SK-N-MC (cell line): Measurements from ENCODE around the gene DAZAP1.

Source experiments
- EZH2 ChIP-seq: fragments of 200-600 bp; sonication (generic); IDR thresholded peaks from one replicate; pipeline ENCODE4 v1.6.1; 2017; ENCODE audit warnings: antibody characterized with exemption
- POLR2AphosphoS5 ChIP-seq: IDR thresholded peaks from 2 replicates; pipeline ENCODE4 v1.6.1; 2012; ENCODE audit warnings: mild to moderate bottlenecking, low read depth, low read length, borderline replicate concordance

- TF ChIP-seq POLR2AphosphoS5 (no peak), EZH2 (no peak)
Observed at GRCh38 chr19:1373042-1373533, 34.3 kb upstream of the DAZAP1 start.
